Loucy (cell line): ENCODE data around the gene EPHA7.
A peak's percentile ranks its signal among the peaks of the same experiment; 100 is the strongest.

ENCODE experiments used
- H2AFZ ChIP-seq: fragments of 200-600 bp; sonication (generic); 2 replicates; pipeline ENCODE4 v1.6.0; 2016; ENCODE audit warnings: antibody characterized with exemption, mild to moderate bottlenecking, low read length, moderate library complexity
- H3F3A ChIP-seq: fragments of 200-600 bp; 2 replicates; pipeline ENCODE4 v1.6.0; 2016; ENCODE audit warnings: antibody characterized with exemption, low read depth, mild to moderate bottlenecking
- H3K27me3 ChIP-seq: fragments of 200-600 bp; sonication (generic); 2 replicates; pipeline ENCODE4 v1.6.1; 2014; ENCODE audit warnings: low read length, mild to moderate bottlenecking; ENCODE audit not compliant: insufficient read depth, poor library complexity, severe bottlenecking
- H3K36me3 ChIP-seq: fragments of 200-600 bp; sonication (generic); 2 replicates; pipeline ENCODE4 v1.6.1; 2016; ENCODE audit warnings: low read length; ENCODE audit not compliant: insufficient read depth
- H3K4me1 ChIP-seq: fragments of 200-600 bp; sonication (generic); 2 replicates; pipeline ENCODE4 v1.5.1; 2014; ENCODE audit warnings: low read length, mild to moderate bottlenecking; ENCODE audit not compliant: insufficient read depth, poor library complexity, severe bottlenecking
- H3K4me2 ChIP-seq: fragments of 200-600 bp; sonication (generic); 2 replicates; pipeline ENCODE4 v1.6.0; 2014; ENCODE audit warnings: antibody characterized with exemption, low read length, low read depth, mild to moderate bottlenecking; ENCODE audit not compliant: poor library complexity, severe bottlenecking
- H3K4me3 ChIP-seq: fragments of 200-600 bp; sonication (generic); 2 replicates; pipeline ENCODE4 v1.5.1; 2014; ENCODE audit warnings: low read length, mild to moderate bottlenecking, mixed read lengths; ENCODE audit not compliant: poor library complexity, severe bottlenecking
- H3K79me2 ChIP-seq: fragments of 200-600 bp; sonication (generic); 2 replicates; pipeline ENCODE4 v1.6.1; 2014; ENCODE audit warnings: low read length; ENCODE audit not compliant: insufficient read depth
- H3K9ac ChIP-seq: fragments of 200-600 bp; sonication (generic); 2 replicates; pipeline ENCODE4 v1.6.0; 2014; ENCODE audit warnings: mild to moderate bottlenecking, low read depth, low read length, moderate library complexity; ENCODE audit not compliant: poor library complexity, severe bottlenecking
- H3K9me2 ChIP-seq: fragments of 200-600 bp; sonication (generic); replicated peaks from 2 replicates; pipeline ENCODE4 v1.6.1; 2016; ENCODE audit warnings: low read depth, low read length, mixed read lengths
- H3K9me3 ChIP-seq: fragments of 200-600 bp; sonication (generic); 2 replicates; pipeline ENCODE4 v1.6.1; 2014; ENCODE audit warnings: mild to moderate bottlenecking, antibody characterized with exemption, low read length, low read depth; ENCODE audit not compliant: insufficient read depth
- H4K20me1 ChIP-seq: fragments of 200-600 bp; sonication (generic); 2 replicates; pipeline ENCODE4 v1.6.0; 2014; ENCODE audit warnings: antibody characterized with exemption, low read length, mild to moderate bottlenecking; ENCODE audit not compliant: insufficient read depth, poor library complexity, severe bottlenecking
- EZH2phosphoT487 ChIP-seq: fragments of 200-600 bp; IDR thresholded peaks from 2 replicates; pipeline ENCODE4 v1.6.1; 2018; ENCODE audit warnings: antibody characterized with exemption, mild to moderate bottlenecking, moderate library complexity, borderline replicate concordance
- TF ChIP-seq, protein P1 (sequence below): fragments of 200-600 bp; sonication (generic); conservative IDR thresholded peaks from 2 replicates; pipeline ENCODE4 v1.5.1; 2014; ENCODE audit warnings: mild to moderate bottlenecking, antibody characterized with exemption, low read length

Gene EPHA7

DNA sequence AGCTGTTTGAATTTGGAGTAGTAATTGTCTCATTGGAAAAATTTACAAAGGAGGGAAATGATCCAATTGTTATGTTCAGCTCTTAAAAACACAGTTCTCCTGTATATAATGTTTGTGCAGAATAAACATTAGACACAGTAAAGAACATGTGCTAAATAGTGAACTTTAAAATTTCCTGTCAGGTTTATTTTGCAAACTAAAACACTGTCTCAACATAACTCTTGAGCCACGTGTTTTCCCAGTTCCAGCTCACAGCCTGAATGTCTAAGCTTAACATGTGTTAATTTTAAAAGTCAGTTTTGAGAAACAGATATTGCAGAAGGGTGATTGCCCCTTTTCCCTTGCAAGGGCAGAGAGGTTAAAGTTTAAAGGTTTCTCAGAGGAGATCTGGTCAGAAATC, 20.6 kb downstream of the EPHA7 start:
- Histone ChIP-seq H3K36me3 (no peaks in the 10 kb centered on the region), H3F3A (no peaks in the 10 kb centered on the region), H3K4me2 (no peak overlapping the region), H3K4me1 (no peaks in the 10 kb centered on the region), H2AFZ (0 out of 2 replicates have a peak overlapping the region, but pooled peaks have one; percentile 31), H3K9me2 (no peaks in the 10 kb centered on the region), H3K27me3 (no peaks in the 10 kb centered on the region), H4K20me1 (no peaks in the 10 kb centered on the region), H3K79me2 (no peaks in the 10 kb centered on the region), H3K9ac (no peak overlapping the region), H3K4me3 (no peak overlapping the region), H3K9me3 (no peaks in the 10 kb centered on the region)
- no peak for TF ChIP-seq EZH2phosphoT487
- TF ChIP-seq, protein P1, sequence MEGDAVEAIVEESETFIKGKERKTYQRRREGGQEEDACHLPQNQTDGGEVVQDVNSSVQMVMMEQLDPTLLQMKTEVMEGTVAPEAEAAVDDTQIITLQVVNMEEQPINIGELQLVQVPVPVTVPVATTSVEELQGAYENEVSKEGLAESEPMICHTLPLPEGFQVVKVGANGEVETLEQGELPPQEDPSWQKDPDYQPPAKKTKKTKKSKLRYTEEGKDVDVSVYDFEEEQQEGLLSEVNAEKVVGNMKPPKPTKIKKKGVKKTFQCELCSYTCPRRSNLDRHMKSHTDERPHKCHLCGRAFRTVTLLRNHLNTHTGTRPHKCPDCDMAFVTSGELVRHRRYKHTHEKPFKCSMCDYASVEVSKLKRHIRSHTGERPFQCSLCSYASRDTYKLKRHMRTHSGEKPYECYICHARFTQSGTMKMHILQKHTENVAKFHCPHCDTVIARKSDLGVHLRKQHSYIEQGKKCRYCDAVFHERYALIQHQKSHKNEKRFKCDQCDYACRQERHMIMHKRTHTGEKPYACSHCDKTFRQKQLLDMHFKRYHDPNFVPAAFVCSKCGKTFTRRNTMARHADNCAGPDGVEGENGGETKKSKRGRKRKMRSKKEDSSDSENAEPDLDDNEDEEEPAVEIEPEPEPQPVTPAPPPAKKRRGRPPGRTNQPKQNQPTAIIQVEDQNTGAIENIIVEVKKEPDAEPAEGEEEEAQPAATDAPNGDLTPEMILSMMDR: no peak

DNA sequence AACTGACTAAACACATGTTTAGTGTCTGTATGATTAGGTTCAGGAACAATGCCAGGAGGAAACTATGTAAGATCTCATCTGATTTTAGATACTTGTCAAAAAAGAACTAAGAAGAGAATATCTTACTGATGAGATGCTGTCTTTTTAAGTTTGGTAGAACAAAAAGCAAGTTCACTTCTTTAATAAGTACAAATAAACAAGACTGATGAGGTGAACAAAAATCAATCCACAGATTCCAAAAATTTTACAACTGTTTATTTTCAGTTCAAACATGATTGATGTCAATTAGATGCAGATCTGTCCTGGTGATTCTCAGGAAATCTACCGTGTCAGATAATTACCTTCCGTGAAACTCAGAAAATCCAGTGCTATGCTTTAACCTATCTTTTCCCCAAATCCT, 24.9 kb downstream of the EPHA7 start:
- H3K4me3 ChIP-seq: no peak overlapping the region
- H3K79me2 ChIP-seq: no peaks in the 10 kb centered on the region
- H3F3A ChIP-seq: no peaks in the 10 kb centered on the region
- no peak overlapping the region for H3K4me2 ChIP-seq
- no peaks in the 10 kb centered on the region for H3K27me3 ChIP-seq
- H3K36me3 ChIP-seq: no peaks in the 10 kb centered on the region
- no peak overlapping the region for H2AFZ ChIP-seq
- H3K9me3 ChIP-seq: no peaks in the 10 kb centered on the region
- H3K4me1 ChIP-seq: no peaks in the 10 kb centered on the region
- no peak overlapping the region for H3K9ac ChIP-seq
- no peaks in the 10 kb centered on the region for H4K20me1 ChIP-seq
- no peak for TF ChIP-seq EZH2phosphoT487
- TF ChIP-seq, protein P1: no peak
- no peaks in the 10 kb centered on the region for H3K9me2 ChIP-seq

DNA sequence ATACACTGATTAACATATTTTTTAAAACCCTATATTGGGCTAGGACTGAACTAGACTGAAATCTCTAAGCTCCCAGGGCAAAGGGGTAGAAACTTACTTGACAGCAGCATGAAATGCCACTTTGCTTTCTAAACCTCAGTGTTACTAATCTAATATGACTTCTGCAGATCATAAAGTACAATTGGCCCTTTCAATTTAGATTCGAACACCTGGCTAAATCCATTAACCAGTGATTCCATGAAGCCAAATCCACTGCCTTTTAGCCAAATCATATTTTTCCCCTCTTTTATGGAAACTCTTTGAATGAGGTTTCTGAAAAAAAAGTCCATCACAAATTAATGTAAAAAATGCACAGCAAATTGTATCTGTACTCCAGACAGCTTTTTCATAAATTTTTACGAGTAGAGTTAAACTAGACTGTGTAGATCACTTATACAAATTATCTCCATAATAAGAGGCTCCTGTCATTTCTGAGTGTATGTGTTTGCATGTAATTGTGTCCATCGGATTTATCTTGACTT, 25.7 kb downstream of the EPHA7 start:
- Histone ChIP-seq H4K20me1 (no peaks in the 10 kb centered on the region), H3K4me3 (no peak overlapping the region), H3K79me2 (no peaks in the 10 kb centered on the region), H3K9me2 (no peaks in the 10 kb centered on the region), H3K36me3 (no peaks in the 10 kb centered on the region), H3F3A (no peaks in the 10 kb centered on the region), H3K27me3 (no peaks in the 10 kb centered on the region), H3K4me1 (no peaks in the 10 kb centered on the region), H2AFZ (no peak overlapping the region), H3K9ac (no peak overlapping the region), H3K9me3 (no peaks in the 10 kb centered on the region), H3K4me2 (no peak overlapping the region)
- no peak for TF ChIP-seq EZH2phosphoT487
- TF ChIP-seq, protein P1: no peak
